NB4 (cell line): Measurements from ENCODE around the gene PHACTR3.

Source experiments
- DNase-seq: peaks from one replicate; pipeline ENCODE4 v3.0.0; 2010; ENCODE audit warnings: low read depth
- H3K4me3 ChIP-seq: one replicate; pipeline ENCODE4 v1.5.1; 2011; ENCODE audit warnings: mild to moderate bottlenecking, low read depth, low read length, moderate library complexity
- CTCF ChIP-seq: IDR thresholded peaks from one replicate; pipeline ENCODE4 v1.5.1; 2012; ENCODE audit warnings: low read depth, low read length
- MAX ChIP-seq: IDR thresholded peaks from 2 replicates; pipeline ENCODE4 v1.6.1; 2011; ENCODE audit warnings: low read depth, low read length
- MYC ChIP-seq: IDR thresholded peaks from 2 replicates; pipeline ENCODE4 v1.6.1; 2011; ENCODE audit warnings: low read depth, low read length
- POLR2A ChIP-seq: IDR thresholded peaks from 2 replicates; pipeline ENCODE4 v1.6.1; 2011; ENCODE audit warnings: mild to moderate bottlenecking; ENCODE audit not compliant: insufficient read length; ENCODE audit errors: extremely low read depth

Gene PHACTR3

GRCh38 chr20:59723108-59723500 lies 118.8 kb downstream of the PHACTR3 start:
- DNase-seq: peak; percentile 98
- peak; percentile 55 for TF ChIP-seq POLR2A
- no peak for TF ChIP-seq MYC
- H3K4me3 ChIP-seq: peak overlapping the region; percentile 70

- peak overlapping the region; percentile 70 for H3K4me3 ChIP-seq
- peak; percentile 98 for DNase-seq
- TF ChIP-seq CTCF (no peak), MYC (peak; percentile 98), MAX (peak; percentile 97), POLR2A (no peak)
These were observed 119.5 kb downstream of the PHACTR3 start for GRCh38 chr20:59723607-59724456.

- DNase-seq: no peak
- H3K4me3 ChIP-seq: peak overlapping the region; percentile 70
- TF ChIP-seq CTCF (no peak), MAX (no peak), MYC (no peak; the same call in 1 of the 2 replicates), POLR2A (no peak)
These were observed 120.4 kb downstream of the PHACTR3 start for GRCh38 chr20:59724457-59725366.

GRCh38 chr20:59725476-59726280 lies 121.3 kb downstream of the PHACTR3 start:
- peak overlapping the region; percentile 70 for H3K4me3 ChIP-seq
- peak; percentile 50 for TF ChIP-seq MAX
- 0 out of 2 replicates have a peak, but pooled peaks have one; percentile 13 for TF ChIP-seq MYC
- peak; percentile 15 for TF ChIP-seq CTCF
- TF ChIP-seq POLR2A: no peak
- peak; percentile 70 for DNase-seq

GRCh38 chr20:59726281-59726595 lies 121.9 kb downstream of the PHACTR3 start:
- H3K4me3 ChIP-seq: no peak overlapping the region
- DNase-seq: peak; percentile 41
- TF ChIP-seq CTCF: no peak
- no peak for TF ChIP-seq MAX
